ENCODE measurements around the gene HIPK4.
"Not testable (repeated sequence)": the region's sequence is repeated elsewhere in the genome, so short reads cannot be mapped to it uniquely, and the experiment has no call there.

HIPK4 gene

DNA sequence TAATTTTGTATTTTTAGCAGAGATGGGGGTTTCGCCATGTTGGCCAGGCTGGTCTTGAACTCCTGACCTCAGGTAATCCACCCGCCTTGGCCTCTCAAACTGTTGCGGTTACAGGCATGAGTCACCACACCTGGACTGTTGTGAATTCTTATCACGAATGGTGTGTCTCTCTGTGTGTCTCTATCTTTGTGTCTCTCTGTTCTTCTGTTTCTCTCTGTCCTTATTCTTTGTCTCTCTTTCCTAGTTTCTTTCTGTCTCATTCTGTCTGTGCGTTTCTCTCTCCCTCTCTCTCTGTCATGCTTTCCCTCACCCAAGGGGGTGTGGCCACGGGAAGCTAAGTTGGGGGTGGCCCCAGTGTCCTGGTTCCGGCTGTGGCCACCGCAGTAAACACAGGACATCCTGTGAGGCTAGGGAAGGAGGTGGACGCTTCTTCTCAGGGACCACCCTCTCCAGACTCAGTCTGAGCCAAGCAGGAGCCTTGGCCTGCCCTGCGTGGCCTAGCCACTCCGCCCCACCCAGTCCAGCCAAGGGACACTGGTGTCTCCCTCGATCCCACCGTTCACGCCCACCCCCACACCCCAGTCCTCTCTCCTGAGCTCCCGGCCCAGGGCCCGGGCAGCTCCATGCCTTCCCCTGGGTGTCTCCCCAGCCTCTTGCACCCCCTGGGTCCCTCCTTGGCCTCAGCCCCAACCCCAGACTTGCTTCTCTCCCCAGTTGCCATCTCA, 27.1 kb upstream of the HIPK4 start:
- H3K4me3 ChIP-seq (ENCODE audit: low read length) = no peak overlapping the region
- H3K27ac ChIP-seq (ENCODE audit: low read length) = no peak overlapping the region
- no peaks in the 10 kb centered on the region for H3K9me3 ChIP-seq (ENCODE audit: control insufficient read depth, insufficient read depth, low read length)

DNA sequence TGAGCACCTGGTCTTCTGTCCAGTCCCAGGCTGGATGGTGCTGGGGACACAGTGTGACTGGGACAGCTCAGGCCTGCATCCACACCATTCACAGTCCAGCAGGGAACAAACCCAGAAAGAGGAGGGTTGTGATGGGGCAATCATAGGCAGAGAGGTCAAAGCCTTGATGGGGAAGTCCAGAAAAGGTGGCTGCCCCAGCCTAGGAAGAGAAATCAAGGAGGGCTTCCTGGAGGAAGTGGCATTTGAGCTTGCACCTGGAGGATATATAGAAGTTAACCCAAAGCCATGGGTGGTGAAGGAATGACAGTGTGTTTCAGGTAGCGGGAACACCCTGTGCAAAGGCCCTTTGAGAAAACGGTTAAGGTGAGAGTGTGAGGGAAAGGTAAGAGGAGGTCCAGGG, 25.8 kb upstream of the HIPK4 start:
- no peak overlapping the region for H3K4me3 ChIP-seq (ENCODE audit: low read length)
- no peak overlapping the region for H3K27ac ChIP-seq (ENCODE audit: low read length)
- no peak for DNase-seq (ENCODE audit: low read depth, low spot score)
- no peaks in the 10 kb centered on the region for H3K27me3 ChIP-seq (ENCODE audit: control insufficient read depth, insufficient read depth, low read length)
- H3K4me1 ChIP-seq (ENCODE audit: control insufficient read depth, insufficient read depth, low read length) = peaks cover 3% of the 10 kb centered on the region; the same call in 1 of the 2 replicates
- no peaks in the 10 kb centered on the region for H3K36me3 ChIP-seq (ENCODE audit: control insufficient read depth, insufficient read depth, low read length)
- no CpG with 5 or more reads among the region's 2 CpGs for WGBS (ENCODE audit: insufficient coverage, insufficient read length)
- H3K9me3 ChIP-seq (ENCODE audit: control insufficient read depth, insufficient read depth, low read length) = no peaks in the 10 kb centered on the region

More for the DNA sequence above, 27.1 kb upstream of the HIPK4 start:
- Histone ChIP-seq H3K27me3 (ENCODE audit: control insufficient read depth, insufficient read depth, low read length) (no peaks in the 10 kb centered on the region), H3K36me3 (ENCODE audit: control insufficient read depth, insufficient read depth, low read length) (no peaks in the 10 kb centered on the region), H3K4me1 (ENCODE audit: control insufficient read depth, insufficient read depth, low read length) (peaks cover 3% of the 10 kb centered on the region; the same call in 1 of the 2 replicates)
- WGBS (ENCODE audit: insufficient coverage, insufficient read length) = no CpG with 5 or more reads among the region's 16 CpGs
- DNase-seq (ENCODE audit: low read depth, low spot score) = no peak

DNA sequence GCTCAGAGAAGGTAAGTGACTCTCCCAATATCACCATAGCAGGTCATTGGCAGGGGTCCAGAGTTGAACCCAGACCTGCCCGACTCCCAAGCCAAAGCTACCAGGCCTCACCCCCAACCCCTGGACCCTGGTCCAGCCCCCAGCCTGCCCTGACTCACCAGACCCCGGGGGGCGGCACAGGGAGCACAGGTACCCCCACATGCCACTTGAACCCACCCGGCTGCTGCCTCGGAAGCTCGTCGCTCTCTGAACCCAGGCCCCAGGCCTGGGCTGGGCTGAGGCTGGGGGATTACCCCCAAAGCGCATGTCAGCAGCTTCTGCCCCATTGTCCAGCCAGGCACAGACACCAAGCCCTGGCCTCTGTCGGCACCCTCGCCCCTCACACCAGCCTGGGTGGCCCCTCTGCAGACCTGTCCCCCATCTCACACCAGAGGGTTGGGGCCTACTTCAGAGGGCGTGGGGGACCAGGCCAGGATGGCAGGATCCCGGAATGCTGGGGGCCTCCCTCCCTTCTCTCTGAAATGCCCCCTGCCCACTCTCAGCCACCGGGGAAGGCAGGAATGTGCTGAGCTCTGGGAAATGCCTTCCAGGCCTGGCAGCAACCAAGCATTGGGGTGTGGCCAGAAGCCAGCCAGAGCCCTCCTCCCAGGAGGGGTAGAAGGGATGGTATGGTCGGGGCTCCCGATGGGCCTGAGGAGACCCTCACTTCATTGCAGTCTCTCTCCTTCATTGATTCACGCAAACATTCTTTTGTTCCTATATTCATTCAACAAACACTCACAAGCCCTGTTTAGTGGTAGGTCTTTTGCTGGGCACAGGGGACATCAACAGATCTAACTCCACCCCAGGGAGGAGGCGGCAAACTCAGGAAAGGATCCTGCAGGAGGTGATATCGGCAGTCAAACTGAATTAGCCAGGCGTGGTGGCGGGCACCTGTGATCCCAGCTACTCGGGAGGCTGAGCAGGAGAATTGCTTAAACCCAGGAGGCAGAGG, 24.9 kb upstream of the HIPK4 start:
- no peak for DNase-seq (ENCODE audit: low read depth, low spot score)
- no peaks in the 10 kb centered on the region for H3K36me3 ChIP-seq (ENCODE audit: control insufficient read depth, insufficient read depth, low read length)
- H3K4me3 ChIP-seq (ENCODE audit: low read length) = no peak overlapping the region
- no peak overlapping the region for H3K27ac ChIP-seq (ENCODE audit: low read length)
- peaks cover 5% of the 10 kb centered on the region; the same call in 1 of the 2 replicates for H3K4me1 ChIP-seq (ENCODE audit: control insufficient read depth, insufficient read depth, low read length)
- H3K9me3 ChIP-seq (ENCODE audit: control insufficient read depth, insufficient read depth, low read length) = no peaks in the 10 kb centered on the region
- no peaks in the 10 kb centered on the region for H3K27me3 ChIP-seq (ENCODE audit: control insufficient read depth, insufficient read depth, low read length)
- WGBS (ENCODE audit: insufficient coverage, insufficient read length) = no CpG with 5 or more reads among the region's 21 CpGs

DNA sequence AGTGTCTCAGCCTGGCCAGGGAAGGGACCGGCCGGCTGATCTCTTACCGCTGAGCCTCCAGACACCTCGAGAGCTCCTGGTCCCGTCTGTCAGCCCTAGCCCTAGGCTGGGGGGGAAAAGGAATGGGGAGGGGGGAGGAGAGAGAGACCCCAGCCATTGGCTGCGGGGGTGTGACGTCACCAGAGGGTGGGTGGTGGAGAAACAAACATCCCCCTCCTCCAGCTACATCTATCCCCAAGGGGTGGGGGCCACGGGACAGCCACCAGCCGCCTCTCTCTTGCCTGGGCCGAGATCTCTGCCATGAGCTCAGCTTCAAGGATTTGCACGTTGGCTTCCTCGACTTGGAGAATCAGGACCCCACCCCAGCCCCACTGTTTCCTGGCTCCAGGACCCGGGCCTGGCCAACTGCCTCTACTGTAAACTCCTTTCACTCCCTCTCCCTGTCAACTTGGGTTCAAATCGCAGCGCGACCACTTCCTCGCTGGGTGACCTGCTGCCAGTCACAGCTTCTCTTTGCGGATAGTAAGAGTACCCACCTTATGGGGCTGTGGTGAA, 23.4 kb upstream of the HIPK4 start, which contains the start of gene PRX:
TSS of gene PRX (minus strand) at position 88 of the 555 bp plus-strand sequence. CDS start 5,446 bp downstream, outside the sequence.
- no CpG with 5 or more reads among the region's 18 CpGs for WGBS (ENCODE audit: insufficient coverage, insufficient read length)
- no peak within 1 kb of the TSS for H3K4me3 ChIP-seq (ENCODE audit: low read length)
- no peak within 1 kb of the TSS for H3K27ac ChIP-seq (ENCODE audit: low read length)
- H3K27me3 ChIP-seq (ENCODE audit: control insufficient read depth, insufficient read depth, low read length) = no peaks in the 10 kb centered on the region
- H3K36me3 ChIP-seq (ENCODE audit: control insufficient read depth, insufficient read depth, low read length) = no peaks in the 10 kb centered on the region
- H3K4me1 ChIP-seq (ENCODE audit: control insufficient read depth, insufficient read depth, low read length) = peaks cover 5% of the 10 kb centered on the region; the same call in 1 of the 2 replicates
- H3K9me3 ChIP-seq (ENCODE audit: control insufficient read depth, insufficient read depth, low read length) = no peaks in the 10 kb centered on the region
- DNase-seq (ENCODE audit: low read depth, low spot score) = no peak

DNA sequence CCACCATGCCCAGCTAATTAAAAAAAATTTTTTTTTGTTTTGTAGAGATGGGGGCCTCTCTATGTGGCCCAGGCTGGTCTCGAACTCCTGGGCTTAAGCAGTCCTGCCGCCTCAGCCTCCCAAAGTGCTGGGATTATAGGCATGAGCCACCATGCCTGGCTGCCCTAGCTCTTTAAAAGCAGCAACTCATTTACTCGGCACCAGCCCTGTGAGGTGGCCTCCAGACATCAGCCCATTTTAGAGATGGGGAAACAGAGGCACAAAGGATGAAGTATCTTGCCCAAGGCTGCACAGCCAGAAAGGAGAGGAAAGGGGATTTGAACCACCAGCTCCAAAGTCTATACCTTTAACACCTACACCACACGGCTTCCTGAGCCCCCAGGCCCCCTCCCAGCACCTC, 22.9 kb upstream of the HIPK4 start:
- Histone ChIP-seq H3K27me3 (ENCODE audit: control insufficient read depth, insufficient read depth, low read length) (no peaks in the 10 kb centered on the region), H3K4me3 (ENCODE audit: low read length) (no peak overlapping the region), H3K4me1 (ENCODE audit: control insufficient read depth, insufficient read depth, low read length) (peaks cover 5% of the 10 kb centered on the region; the same call in 1 of the 2 replicates), H3K27ac (ENCODE audit: low read length) (no peak overlapping the region), H3K36me3 (ENCODE audit: control insufficient read depth, insufficient read depth, low read length) (no peaks in the 10 kb centered on the region), H3K9me3 (ENCODE audit: control insufficient read depth, insufficient read depth, low read length) (no peaks in the 10 kb centered on the region)
- DNase-seq (ENCODE audit: low read depth, low spot score) = no peak
- no CpG with 5 or more reads among the region's 4 CpGs for WGBS (ENCODE audit: insufficient coverage, insufficient read length)

DNA sequence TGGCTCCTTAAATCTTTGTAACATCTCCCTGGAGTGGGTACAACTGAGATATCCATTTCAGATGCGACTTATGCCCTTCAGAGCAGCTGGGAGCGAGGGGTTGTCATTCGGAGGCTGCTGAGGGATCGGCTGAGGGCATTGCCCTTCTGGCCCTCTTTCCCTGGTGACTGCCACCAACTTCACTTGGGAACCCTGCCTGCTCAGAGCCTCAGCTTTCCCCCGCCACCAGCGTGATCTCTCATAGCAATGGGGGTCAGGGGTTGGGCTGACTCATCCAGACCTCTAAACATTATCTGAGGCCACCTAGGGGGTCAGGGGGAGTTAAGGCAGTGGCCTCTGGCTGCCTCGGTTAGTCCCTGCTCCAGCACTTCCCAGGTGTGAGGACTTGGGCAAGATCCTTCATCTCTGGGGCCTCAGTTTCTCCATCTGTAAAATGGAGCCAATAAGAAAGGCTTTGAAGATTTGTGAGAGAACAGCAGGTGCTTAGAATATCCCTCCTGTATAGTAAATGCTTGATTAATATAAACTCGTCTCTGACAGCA, 22.0 kb upstream of the HIPK4 start:
- no peak for DNase-seq (ENCODE audit: low read depth, low spot score)
- H3K27me3 ChIP-seq (ENCODE audit: control insufficient read depth, insufficient read depth, low read length) = no peaks in the 10 kb centered on the region
- no CpG with 5 or more reads among the region's 8 CpGs for WGBS (ENCODE audit: insufficient coverage, insufficient read length)
- no peak overlapping the region for H3K4me3 ChIP-seq (ENCODE audit: low read length)
- H3K9me3 ChIP-seq (ENCODE audit: control insufficient read depth, insufficient read depth, low read length) = no peaks in the 10 kb centered on the region
- H3K27ac ChIP-seq (ENCODE audit: low read length) = no peak overlapping the region
- no peaks in the 10 kb centered on the region for H3K36me3 ChIP-seq (ENCODE audit: control insufficient read depth, insufficient read depth, low read length)
- peaks cover 2% of the 10 kb centered on the region; the same call in 1 of the 2 replicates for H3K4me1 ChIP-seq (ENCODE audit: control insufficient read depth, insufficient read depth, low read length)

DNA sequence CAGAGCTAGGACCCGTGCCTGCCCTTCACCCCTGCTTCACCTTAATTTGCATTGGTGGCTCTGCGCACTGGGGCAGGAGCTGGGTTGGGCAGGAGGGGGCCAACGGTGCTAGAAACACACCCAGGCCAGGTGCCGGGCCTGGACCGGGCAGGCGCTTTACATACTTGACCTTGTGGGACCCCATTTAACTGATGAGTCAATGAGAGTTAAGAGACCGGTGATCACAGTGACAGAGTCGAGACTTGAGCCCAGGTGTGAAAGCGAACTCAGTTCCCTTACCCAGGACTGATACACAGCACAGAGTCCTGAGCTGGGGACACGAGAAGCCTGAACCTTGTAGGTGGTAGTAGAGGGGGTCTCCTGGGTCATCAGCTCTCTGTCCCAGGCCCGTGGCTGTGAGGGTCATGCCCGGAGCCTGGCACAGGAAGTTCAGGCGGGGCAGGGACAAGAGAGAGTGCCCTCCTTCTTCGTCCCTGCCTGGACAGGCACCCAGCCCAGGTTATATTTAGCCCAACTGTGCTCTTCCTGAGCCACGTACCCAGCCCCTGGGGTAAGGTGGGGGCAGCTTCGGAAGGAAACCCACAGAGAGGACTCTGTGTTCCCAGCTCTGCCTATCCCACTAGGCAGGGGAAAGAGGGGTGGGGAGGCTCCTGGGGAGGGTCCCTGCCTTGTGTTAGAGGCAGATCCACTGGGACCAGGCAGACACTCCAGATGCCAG, 21.3 kb upstream of the HIPK4 start:
- no peak overlapping the region for H3K27ac ChIP-seq (ENCODE audit: low read length)
- no peaks in the 10 kb centered on the region for H3K9me3 ChIP-seq (ENCODE audit: control insufficient read depth, insufficient read depth, low read length)
- no peak for DNase-seq (ENCODE audit: low read depth, low spot score)
- peaks cover 2% of the 10 kb centered on the region; the same call in 1 of the 2 replicates for H3K4me1 ChIP-seq (ENCODE audit: control insufficient read depth, insufficient read depth, low read length)
- H3K27me3 ChIP-seq (ENCODE audit: control insufficient read depth, insufficient read depth, low read length) = no peaks in the 10 kb centered on the region
- H3K36me3 ChIP-seq (ENCODE audit: control insufficient read depth, insufficient read depth, low read length) = no peaks in the 10 kb centered on the region
- WGBS (ENCODE audit: insufficient coverage, insufficient read length) = no CpG with 5 or more reads among the region's 16 CpGs
- no peak overlapping the region for H3K4me3 ChIP-seq (ENCODE audit: low read length)

DNA sequence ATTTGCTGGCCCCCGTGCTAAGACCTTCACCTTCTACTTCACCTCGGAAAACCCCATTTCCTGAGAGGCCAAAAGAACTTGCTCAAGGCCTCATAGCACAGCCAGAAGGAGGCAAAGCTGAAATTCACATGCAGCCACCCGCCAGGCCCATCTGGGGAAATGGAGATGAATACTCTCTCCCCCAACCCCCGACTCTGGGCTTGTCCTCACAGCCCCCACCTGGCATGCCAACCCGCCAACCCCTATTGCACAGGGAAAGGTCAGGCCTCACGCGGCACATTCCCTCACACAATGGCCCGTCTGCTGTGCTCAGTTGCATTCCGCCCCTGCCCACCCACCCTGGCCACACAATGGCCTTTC, 20.0 kb upstream of the HIPK4 start:
- Histone ChIP-seq H3K36me3 (ENCODE audit: control insufficient read depth, insufficient read depth, low read length) (no peaks in the 10 kb centered on the region), H3K27ac (ENCODE audit: low read length) (no peak overlapping the region)
- DNase-seq (ENCODE audit: low read depth, low spot score) = no peak

DNA sequence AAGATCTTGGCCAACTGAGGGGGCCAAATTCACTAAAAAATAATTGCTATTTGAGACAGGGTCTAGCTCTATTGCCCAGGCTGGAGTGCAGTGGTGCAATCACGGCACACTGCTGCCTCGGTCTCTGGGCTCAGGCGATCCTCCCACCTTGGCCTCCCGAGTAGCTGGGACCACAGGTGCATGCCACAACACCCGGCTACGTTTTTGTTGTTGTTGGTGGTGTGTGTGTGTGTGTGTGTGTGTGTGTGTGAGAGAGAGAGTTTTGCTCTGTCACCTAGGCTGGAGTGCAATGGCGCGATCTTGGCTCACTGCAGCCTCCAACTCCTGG, 18.6 kb upstream of the HIPK4 start:
- H3K4me3 ChIP-seq (ENCODE audit: low read length); DNase-seq (ENCODE audit: low read depth, low spot score); H3K36me3 ChIP-seq (ENCODE audit: control insufficient read depth, insufficient read depth, low read length); H3K9me3 ChIP-seq (ENCODE audit: control insufficient read depth, insufficient read depth, low read length); H3K27ac ChIP-seq (ENCODE audit: low read length); H3K27me3 ChIP-seq (ENCODE audit: control insufficient read depth, insufficient read depth, low read length); H3K4me1 ChIP-seq (ENCODE audit: control insufficient read depth, insufficient read depth, low read length): not testable (repeated sequence)
- WGBS (ENCODE audit: insufficient coverage, insufficient read length) = no CpG with 5 or more reads among the region's 8 CpGs

More for the DNA sequence above, 20.0 kb upstream of the HIPK4 start:
- no peaks in the 10 kb centered on the region for H3K27me3 ChIP-seq (ENCODE audit: control insufficient read depth, insufficient read depth, low read length)
- no CpG with 5 or more reads among the region's 9 CpGs for WGBS (ENCODE audit: insufficient coverage, insufficient read length)
- H3K9me3 ChIP-seq (ENCODE audit: control insufficient read depth, insufficient read depth, low read length) = no peaks in the 10 kb centered on the region
- H3K4me3 ChIP-seq (ENCODE audit: low read length) = no peak overlapping the region
- peaks cover 2% of the 10 kb centered on the region; the same call in 1 of the 2 replicates for H3K4me1 ChIP-seq (ENCODE audit: control insufficient read depth, insufficient read depth, low read length)
